GM23338 (cell line): ENCODE measurements around the gene EHBP1L1. TPM values are rescaled to one million over a fixed set of nuclear protein-coding genes. Genes with fewer than 3 reads are reported as not detected.

Experiments
- ATAC-seq: fragments of 200-7000 bp; cut with Tn5 transposase; 3 replicates; pipeline ENCODE4 v1.9.1; 2020
- DNase-seq: peaks from one replicate; pipeline ENCODE4 v3.0.0-alpha.2; 2015; ENCODE audit warnings: low spot score
- H2AFZ ChIP-seq: fragments of 200-600 bp; sonication (generic); 2 replicates; pipeline ENCODE4 v1.8.0; 2016; ENCODE audit warnings: antibody characterized with exemption, mild to moderate bottlenecking, moderate library complexity
- H3F3A ChIP-seq: fragments of 200-600 bp; sonication (generic); replicated peaks from 2 replicates; pipeline ENCODE4 v1.8.0; 2017; ENCODE audit warnings: antibody characterized with exemption, mixed run types, low read depth
- H3K27ac ChIP-seq: fragments of 200-600 bp; sonication (generic); 2 replicates; pipeline ENCODE4 v1.6.1; 2016; ENCODE audit warnings: low read depth
- H3K27me3 ChIP-seq: fragments of 200-600 bp; sonication (generic); 2 replicates; pipeline ENCODE4 v1.8.0; 2016; ENCODE audit warnings: mild to moderate bottlenecking, mixed run types, moderate library complexity; ENCODE audit not compliant: insufficient read depth
- H3K36me3 ChIP-seq: fragments of 200-600 bp; sonication (generic); 2 replicates; pipeline ENCODE4 v1.8.0; 2016; ENCODE audit warnings: mild to moderate bottlenecking; ENCODE audit not compliant: insufficient read depth
- H3K4me1 ChIP-seq: fragments of 200-600 bp; sonication (generic); 2 replicates; pipeline ENCODE4 v1.8.0; 2016; ENCODE audit warnings: mild to moderate bottlenecking, moderate library complexity; ENCODE audit not compliant: insufficient read depth
- H3K4me2 ChIP-seq: fragments of 200-600 bp; sonication (generic); 2 replicates; pipeline ENCODE4 v1.7.1; 2017; ENCODE audit warnings: mixed run types
- H3K4me3 ChIP-seq: fragments of 200-600 bp; sonication (generic); 2 replicates; pipeline ENCODE4 v1.6.1; 2016; ENCODE audit warnings: mixed run types
- H3K79me2 ChIP-seq: fragments of 200-600 bp; sonication (generic); replicated peaks from 2 replicates; pipeline ENCODE4 v1.8.0; 2017; ENCODE audit warnings: mild to moderate bottlenecking; ENCODE audit not compliant: insufficient read depth
- H3K9me2 ChIP-seq: fragments of 200-600 bp; sonication (generic); 2 replicates; pipeline ENCODE4 v1.8.0; 2017; ENCODE audit not compliant: insufficient read depth
- H4K20me1 ChIP-seq: fragments of 200-600 bp; sonication (generic); replicated peaks from 2 replicates; pipeline ENCODE4 v1.8.0; 2017; ENCODE audit warnings: mild to moderate bottlenecking; ENCODE audit not compliant: insufficient read depth
- H3K27ac Mint-ChIP-seq: 2 replicates; pipeline ENCODE4 v1.8.0; 2020; ENCODE audit warnings: inconsistent platforms, mild to moderate bottlenecking, moderate library complexity, mixed read lengths
- H3K27me3 Mint-ChIP-seq: 3 replicates; pipeline ENCODE4 v1.8.0; 2022; ENCODE audit warnings: low read depth, mild to moderate bottlenecking, moderate library complexity, mixed read lengths, inconsistent platforms; ENCODE audit not compliant: insufficient read depth, poor library complexity
- H3K36me3 Mint-ChIP-seq: 3 replicates; pipeline ENCODE4 v1.8.0; 2021; ENCODE audit warnings: low read depth, mild to moderate bottlenecking, inconsistent platforms, moderate library complexity, mixed read lengths
- H3K4me1 Mint-ChIP-seq: 3 replicates; pipeline ENCODE4 v1.8.0; 2020; ENCODE audit warnings: mild to moderate bottlenecking, inconsistent platforms, mixed read lengths
- H3K4me3 Mint-ChIP-seq: 3 replicates; pipeline ENCODE4 v1.8.0; 2021; ENCODE audit warnings: moderate library complexity, mild to moderate bottlenecking, inconsistent platforms, mixed read lengths
- H3K9me3 Mint-ChIP-seq: 3 replicates; pipeline ENCODE4 v1.8.0; 2020; ENCODE audit warnings: moderate library complexity, mild to moderate bottlenecking, inconsistent platforms, mixed read lengths
- CREB1 ChIP-seq: fragments of 250-450 bp; sonication (Bioruptor Pico); IDR thresholded peaks from 2 replicates; pipeline ENCODE4 v1.5.0; 2020; ENCODE audit warnings: low read depth, mild to moderate bottlenecking, moderate library complexity
- EZH2phosphoT487 ChIP-seq: fragments of 200-600 bp; sonication (generic); IDR thresholded peaks from one replicate; pipeline ENCODE4 v1.8.1; 2018; ENCODE audit warnings: antibody characterized with exemption; ENCODE audit not compliant: unreplicated experiment
- JUNB ChIP-seq: IDR thresholded peaks from one replicate; pipeline ENCODE4 v1.6.1; 2016; ENCODE audit warnings: antibody characterized with exemption; ENCODE audit not compliant: unreplicated experiment
- NANOG ChIP-seq: IDR thresholded peaks from 2 replicates; pipeline ENCODE4 v1.6.1; 2016; ENCODE audit warnings: antibody characterized with exemption, borderline replicate concordance
- POLR2AphosphoS5 ChIP-seq: IDR thresholded peaks from 2 replicates; pipeline ENCODE4 v1.6.1; 2016; ENCODE audit warnings: antibody characterized with exemption, low read depth
- STAT1 ChIP-seq: IDR thresholded peaks from one replicate; pipeline ENCODE4 v1.6.1; 2016; ENCODE audit warnings: antibody characterized with exemption; ENCODE audit not compliant: unreplicated experiment
- ZNF114 ChIP-seq: fragments of 250-450 bp; sonication (Bioruptor Pico); IDR thresholded peaks from 2 replicates; pipeline ENCODE4 v1.5.0; 2020; ENCODE audit warnings: mild to moderate bottlenecking, moderate library complexity
- ZNF331 ChIP-seq: fragments of 250-450 bp; sonication (Bioruptor Pico); IDR thresholded peaks from 2 replicates; pipeline ENCODE4 v1.5.0; 2020; ENCODE audit warnings: low read depth, mild to moderate bottlenecking, moderate library complexity
- polyA plus RNA-seq: library from polyadenylated mRNA; unstranded; fragments of >200 nt; fragmentation: Nextera tagmentation; extraction: Ambion mirVana; gene quantifications from 2 replicates; pipeline ENCODE4 v1.2.1, GENCODE V29; 2016
- total RNA-seq: library from RNA; depleted of rRNA; stranded (reverse); fragments of >200 nt; shearing (Covaris generic); gene quantifications from 2 replicates; pipeline ENCODE4 v1.2.3, GENCODE V29; 2014
- TF ChIP-seq, protein P1 (sequence below), 2 experiments: fragments of 200-600 bp in 1 of 2; sonication (generic) in 1 of 2; conservative IDR thresholded peaks; 2 replicates each; pipeline versions ENCODE4 v1.5.1 to v1.6.1; 2016 to 2017; ENCODE audit warnings: antibody characterized with exemption in 2 of 2, low read depth in 2 of 2, mild to moderate bottlenecking in 2 of 2, moderate library complexity in 1 of 2
- TF ChIP-seq, protein P2 (sequence below): IDR thresholded peaks from 2 replicates; pipeline ENCODE4 v1.6.1; 2016; ENCODE audit warnings: antibody characterized with exemption
- TF ChIP-seq, protein P3 (sequence below): IDR thresholded peaks from one replicate; pipeline ENCODE4 v1.6.1; 2018; ENCODE audit warnings: antibody characterized with exemption; ENCODE audit not compliant: unreplicated experiment

EHBP1L1 gene
- total and polyA plus RNA-seq, 2 experiments from 2014 or later, result 2.9 to 10.9 TPM

DNA sequence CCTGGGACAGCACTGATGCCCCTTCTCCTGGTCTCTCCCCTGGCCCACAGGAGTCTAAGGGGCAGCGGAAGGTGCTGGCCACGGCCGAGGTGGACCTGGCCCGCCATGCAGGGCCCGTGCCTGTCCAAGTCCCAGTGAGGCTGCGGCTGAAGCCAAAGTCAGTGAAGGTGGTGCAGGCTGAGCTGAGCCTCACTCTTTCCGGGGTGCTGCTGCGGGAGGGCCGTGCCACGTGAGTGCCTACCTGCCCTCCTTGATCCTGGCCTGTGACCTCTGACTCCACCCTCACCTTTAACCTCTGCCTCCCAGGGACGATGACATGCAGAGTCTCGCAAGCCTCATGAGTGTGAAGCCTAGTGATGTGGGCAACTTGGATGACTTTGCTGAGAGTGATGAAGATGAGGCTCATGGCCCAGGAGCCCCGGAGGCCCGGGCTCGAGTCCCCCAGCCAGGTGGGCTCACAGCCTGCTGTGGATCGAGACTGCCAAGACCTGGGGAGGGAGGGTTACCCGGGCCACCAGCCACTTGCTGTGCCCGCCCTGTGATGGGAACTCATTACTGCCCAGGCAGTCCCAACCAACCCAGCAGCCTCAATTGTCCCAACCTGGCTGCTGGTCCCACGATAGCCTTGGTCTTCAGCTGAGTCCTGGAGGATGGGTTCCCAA, 4.3 kb downstream of the EHBP1L1 start:
- peaks cover 9% of the 10 kb centered on the region for H3K4me1 ChIP-seq
- DNase-seq (no peak), ATAC-seq (no peak)
- no peaks in the 10 kb centered on the region for H3K36me3 ChIP-seq
- Mint-ChIP-seq H3K27me3 (peaks cover 59% of the 10 kb centered on the region), H3K27ac (no peak overlapping the region), H3K36me3 (no peaks in the 10 kb centered on the region), H3K4me3 (no peak overlapping the region), H3K4me1 (peaks cover 13% of the 10 kb centered on the region), H3K9me3 (no peaks in the 10 kb centered on the region)
- no peak overlapping the region for H3K4me2 ChIP-seq
- no peak overlapping the region for H3K27ac ChIP-seq
- H3K4me3 ChIP-seq, result no peak overlapping the region
- H3F3A ChIP-seq, result peaks cover 7% of the 10 kb centered on the region
- peaks cover 65% of the 10 kb centered on the region for H3K27me3 ChIP-seq
- TF ChIP-seq JUNB (no peak), STAT1 (no peak), EZH2phosphoT487 (no peak), NANOG (no peak), ZNF331 (CRISPR knock-in tag) (no peak), CREB1 (CRISPR knock-in tag) (no peak), ZNF114 (no peak), POLR2AphosphoS5 (no peak)
- TF ChIP-seq, protein P1, sequence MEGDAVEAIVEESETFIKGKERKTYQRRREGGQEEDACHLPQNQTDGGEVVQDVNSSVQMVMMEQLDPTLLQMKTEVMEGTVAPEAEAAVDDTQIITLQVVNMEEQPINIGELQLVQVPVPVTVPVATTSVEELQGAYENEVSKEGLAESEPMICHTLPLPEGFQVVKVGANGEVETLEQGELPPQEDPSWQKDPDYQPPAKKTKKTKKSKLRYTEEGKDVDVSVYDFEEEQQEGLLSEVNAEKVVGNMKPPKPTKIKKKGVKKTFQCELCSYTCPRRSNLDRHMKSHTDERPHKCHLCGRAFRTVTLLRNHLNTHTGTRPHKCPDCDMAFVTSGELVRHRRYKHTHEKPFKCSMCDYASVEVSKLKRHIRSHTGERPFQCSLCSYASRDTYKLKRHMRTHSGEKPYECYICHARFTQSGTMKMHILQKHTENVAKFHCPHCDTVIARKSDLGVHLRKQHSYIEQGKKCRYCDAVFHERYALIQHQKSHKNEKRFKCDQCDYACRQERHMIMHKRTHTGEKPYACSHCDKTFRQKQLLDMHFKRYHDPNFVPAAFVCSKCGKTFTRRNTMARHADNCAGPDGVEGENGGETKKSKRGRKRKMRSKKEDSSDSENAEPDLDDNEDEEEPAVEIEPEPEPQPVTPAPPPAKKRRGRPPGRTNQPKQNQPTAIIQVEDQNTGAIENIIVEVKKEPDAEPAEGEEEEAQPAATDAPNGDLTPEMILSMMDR (conservative IDR thresholded peaks at IDR 0.05; ENCODE audit: low read depth in 2 of 2), result no peak
- TF ChIP-seq, protein P2, sequence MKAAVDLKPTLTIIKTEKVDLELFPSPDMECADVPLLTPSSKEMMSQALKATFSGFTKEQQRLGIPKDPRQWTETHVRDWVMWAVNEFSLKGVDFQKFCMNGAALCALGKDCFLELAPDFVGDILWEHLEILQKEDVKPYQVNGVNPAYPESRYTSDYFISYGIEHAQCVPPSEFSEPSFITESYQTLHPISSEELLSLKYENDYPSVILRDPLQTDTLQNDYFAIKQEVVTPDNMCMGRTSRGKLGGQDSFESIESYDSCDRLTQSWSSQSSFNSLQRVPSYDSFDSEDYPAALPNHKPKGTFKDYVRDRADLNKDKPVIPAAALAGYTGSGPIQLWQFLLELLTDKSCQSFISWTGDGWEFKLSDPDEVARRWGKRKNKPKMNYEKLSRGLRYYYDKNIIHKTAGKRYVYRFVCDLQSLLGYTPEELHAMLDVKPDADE, result no peak
- TF ChIP-seq, protein P3, sequence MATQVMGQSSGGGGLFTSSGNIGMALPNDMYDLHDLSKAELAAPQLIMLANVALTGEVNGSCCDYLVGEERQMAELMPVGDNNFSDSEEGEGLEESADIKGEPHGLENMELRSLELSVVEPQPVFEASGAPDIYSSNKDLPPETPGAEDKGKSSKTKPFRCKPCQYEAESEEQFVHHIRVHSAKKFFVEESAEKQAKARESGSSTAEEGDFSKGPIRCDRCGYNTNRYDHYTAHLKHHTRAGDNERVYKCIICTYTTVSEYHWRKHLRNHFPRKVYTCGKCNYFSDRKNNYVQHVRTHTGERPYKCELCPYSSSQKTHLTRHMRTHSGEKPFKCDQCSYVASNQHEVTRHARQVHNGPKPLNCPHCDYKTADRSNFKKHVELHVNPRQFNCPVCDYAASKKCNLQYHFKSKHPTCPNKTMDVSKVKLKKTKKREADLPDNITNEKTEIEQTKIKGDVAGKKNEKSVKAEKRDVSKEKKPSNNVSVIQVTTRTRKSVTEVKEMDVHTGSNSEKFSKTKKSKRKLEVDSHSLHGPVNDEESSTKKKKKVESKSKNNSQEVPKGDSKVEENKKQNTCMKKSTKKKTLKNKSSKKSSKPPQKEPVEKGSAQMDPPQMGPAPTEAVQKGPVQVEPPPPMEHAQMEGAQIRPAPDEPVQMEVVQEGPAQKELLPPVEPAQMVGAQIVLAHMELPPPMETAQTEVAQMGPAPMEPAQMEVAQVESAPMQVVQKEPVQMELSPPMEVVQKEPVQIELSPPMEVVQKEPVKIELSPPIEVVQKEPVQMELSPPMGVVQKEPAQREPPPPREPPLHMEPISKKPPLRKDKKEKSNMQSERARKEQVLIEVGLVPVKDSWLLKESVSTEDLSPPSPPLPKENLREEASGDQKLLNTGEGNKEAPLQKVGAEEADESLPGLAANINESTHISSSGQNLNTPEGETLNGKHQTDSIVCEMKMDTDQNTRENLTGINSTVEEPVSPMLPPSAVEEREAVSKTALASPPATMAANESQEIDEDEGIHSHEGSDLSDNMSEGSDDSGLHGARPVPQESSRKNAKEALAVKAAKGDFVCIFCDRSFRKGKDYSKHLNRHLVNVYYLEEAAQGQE, result no peak
- peaks cover 2% of the 10 kb centered on the region; the same call in 1 of the 2 replicates for H4K20me1 ChIP-seq
- H3K9me2 ChIP-seq, result no peaks in the 10 kb centered on the region
- no peaks in the 10 kb centered on the region for H3K79me2 ChIP-seq
- H2AFZ ChIP-seq, result no peak overlapping the region
